EH (cell line): ENCODE results near the gene SERTAD1.
A peak's percentile ranks its signal among the peaks of the same experiment; 100 is the strongest.
"Not testable (repeated sequence)": the region's sequence is repeated elsewhere in the genome, so short reads cannot be mapped to it uniquely, and the experiment has no call there.

ENCODE experiments used
- DNase-seq: peaks from one replicate; pipeline ENCODE4 v3.0.0-alpha.2; 2015; ENCODE audit warnings: low read depth

Gene SERTAD1

DNA sequence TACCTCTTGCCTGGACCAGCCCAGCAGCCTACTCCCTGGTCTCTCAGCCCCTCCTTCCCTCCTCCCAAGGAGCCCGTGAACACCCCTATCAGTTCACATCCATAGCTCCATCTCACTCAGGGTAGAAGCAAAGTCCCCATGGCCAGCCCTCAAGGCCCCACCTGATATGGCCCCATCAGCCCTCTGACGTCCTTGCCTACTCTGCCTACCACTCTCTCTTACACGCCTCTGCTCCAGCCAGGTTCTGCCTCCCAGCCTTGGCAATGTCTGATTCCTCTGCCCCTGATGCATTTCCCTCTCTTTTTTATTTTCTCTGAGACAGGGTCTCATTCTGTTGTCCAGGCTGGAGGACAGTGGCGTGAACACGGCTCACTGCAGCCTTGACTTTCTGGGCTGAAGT lies 26.2 kb upstream of the SERTAD1 start:
- DNase-seq, result no peak

DNA sequence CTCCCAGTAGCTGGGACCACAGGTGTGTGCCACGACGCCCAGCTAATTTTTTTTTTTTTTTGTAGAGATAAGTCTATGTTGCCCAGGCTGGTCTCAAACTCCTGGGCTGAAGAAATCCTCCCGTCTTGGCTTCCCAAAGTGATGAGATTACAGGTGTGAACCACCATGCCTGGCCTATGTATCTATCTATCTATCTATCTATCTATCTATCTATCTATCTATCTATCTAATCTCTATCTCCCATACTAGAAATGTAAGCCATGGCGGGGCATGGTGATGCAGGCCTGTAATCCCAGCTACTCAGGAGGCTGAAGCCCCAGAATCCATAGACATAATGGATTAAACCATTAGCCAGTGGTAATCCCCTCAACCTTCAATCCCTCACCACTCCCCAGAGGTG lies 24.9 kb upstream of the SERTAD1 start:
- no peak for DNase-seq

DNA sequence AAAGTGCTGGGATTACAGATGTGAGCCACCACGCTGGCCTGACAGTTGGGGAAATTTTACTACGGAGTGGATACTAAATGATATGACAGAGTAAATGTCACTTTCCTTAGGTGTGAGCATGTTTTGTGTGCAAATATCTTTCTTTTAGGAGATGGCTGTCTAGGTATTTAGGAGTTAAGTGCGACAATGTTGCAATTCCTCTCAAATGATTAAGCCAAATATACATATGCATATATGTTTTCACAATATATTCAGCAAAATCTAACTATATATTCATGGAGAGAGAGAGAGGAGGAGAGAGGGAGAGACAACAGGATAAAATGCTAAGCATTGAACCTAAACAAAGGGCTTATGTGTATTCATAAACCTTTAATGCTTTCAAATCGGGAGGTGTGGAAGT lies 23.7 kb upstream of the SERTAD1 start:
- DNase-seq, result no peak

GRCh38 chr19:40446263-40446784 lies 20.5 kb upstream of the SERTAD1 start:
- no peak for DNase-seq

DNA sequence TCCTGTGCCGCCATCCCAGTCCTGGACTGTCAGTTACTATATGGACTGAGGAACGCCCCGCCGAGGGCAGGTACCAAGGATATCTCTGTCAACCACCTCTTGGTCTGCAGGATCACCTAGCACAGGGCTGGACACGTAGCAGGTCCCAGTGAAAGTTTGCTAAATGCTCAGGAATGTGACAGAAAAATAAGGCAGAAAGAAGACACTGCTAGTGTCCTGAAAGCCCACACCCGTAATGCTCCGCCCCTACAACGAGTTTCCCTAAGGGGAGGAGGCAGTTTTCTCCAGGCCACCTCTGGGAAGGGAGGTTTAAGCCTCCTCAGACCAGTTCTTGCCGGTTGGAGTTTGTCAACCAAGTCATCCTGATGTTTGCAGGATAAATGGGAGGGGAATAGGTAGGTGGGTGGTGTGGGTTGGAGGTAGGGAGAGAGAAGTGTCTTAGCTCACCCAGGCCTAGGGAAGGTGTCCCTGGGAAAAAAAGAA lies 20.0 kb upstream of the SERTAD1 start:
- peak; percentile 48 for DNase-seq

DNA sequence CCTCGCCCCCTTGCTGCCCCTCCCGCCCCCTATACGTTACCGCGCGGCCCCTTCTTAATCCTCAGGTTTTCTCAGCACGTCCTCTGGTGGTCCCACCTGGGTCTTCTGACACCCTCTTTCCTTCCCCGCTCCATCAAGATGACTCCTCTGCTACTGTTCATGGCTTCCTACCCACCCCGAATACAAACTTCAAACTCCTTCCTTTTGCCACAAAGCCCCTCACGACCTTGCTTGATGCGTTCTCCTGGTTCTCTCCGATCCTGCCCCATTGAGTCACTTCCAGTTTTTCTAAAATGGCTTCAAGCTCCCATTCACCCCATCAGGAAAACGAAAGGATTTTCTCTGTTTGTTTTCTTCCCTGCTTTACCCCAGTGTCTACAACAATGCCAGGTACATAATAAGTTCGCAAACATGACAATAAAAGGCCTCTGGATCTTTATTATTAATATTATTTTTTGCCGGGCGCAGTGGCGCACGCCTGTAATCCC lies 19.1 kb upstream of the SERTAD1 start:
- no peak for DNase-seq

GRCh38 chr19:40444000-40444824 lies 18.4 kb upstream of the SERTAD1 start, which contains the start of gene SERTAD3:
Gene SERTAD3 (minus strand): TSS chr19:40444335. CDS start chr19:40442080, 2,255 bp downstream.
- peak; percentile 94 for DNase-seq

DNA sequence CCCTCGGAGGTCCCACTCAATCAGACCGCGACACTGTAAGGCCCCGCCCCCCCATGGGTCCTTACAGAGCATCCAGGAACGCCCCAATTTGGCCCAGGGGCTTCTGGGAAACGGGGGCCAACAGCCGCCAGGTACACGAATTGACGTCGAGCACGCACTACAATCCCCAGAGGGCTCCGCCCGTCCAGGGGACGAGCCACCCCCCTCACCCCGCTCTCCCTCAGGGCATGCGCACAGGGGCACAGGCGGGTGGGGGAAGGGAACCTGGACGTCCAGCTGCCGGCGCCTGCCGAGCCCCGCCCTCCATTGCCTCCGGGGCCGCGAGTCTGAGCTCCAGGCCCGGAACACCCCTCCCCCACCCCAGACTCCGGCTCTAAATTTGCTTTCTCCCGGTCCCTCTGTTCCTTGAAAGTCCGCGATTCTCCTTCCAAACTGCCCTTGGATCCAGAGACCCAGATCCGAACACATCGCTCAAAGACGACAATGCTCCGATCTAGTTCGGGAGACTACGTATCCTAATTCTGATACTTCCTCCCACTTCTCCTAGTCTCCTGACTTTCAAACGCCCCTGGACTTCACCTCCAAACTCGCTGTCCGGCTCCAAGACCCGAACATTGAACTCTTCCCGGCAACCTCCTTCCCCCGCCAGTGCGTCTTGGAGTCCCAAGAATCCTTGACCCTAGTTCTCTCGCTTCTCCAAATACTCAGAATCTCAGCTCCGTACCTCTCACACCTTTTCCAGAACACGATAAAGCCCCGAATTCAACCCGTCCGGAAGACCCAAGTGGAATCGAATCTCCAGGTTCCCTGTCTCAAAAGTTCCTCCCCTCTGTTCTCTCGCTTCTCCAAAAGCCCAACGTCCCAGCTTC lies 17.6 kb upstream of the SERTAD1 start:
- peak; percentile 100 for DNase-seq

DNA sequence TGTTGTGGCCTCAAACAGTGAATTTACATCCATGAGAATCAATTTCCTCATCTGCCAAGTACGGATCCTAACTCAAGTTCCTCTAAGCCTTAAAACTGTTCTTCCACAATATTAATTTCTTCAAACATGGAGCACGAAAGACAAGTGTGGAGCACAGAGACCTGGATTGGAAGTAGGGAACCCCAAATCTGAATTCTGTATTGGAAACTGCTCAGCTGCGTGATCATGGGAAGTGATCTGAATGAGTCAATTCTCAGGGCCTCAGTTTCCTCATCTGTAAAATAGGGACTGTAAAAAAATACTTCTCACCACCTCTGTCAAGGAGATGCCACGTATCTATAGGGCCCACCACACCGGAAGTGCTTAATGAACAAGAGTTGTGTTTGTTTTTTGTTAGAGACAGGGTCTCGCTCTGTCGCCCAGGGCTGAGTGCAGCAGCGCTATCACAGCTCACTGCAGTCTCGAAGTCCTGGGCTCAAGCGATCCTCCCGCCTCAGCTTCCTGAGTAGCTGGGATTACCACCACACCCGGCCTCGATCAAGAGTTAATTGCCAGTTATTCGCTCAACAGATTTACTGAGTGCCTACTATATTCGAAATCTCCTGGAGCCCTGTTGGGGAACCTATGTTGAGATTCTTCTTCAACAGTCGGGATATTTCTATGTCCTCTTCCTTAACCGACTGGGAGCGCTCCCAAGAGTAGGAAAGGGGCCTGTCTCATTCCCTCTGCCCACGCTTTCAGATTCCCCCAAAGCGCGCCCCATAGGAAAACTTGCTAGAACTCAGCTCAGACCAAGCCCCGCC lies 16.7 kb upstream of the SERTAD1 start:
- DNase-seq, result no peak

GRCh38 chr19:40441719-40442253 lies 16.0 kb upstream of the SERTAD1 start:
- DNase-seq, result no peak

GRCh38 chr19:40438284-40438683 lies 12.5 kb upstream of the SERTAD1 start:
- DNase-seq, result no peak

GRCh38 chr19:40433391-40434216 lies 7.8 kb upstream of the SERTAD1 start:
- DNase-seq, result peak; percentile 95

DNA sequence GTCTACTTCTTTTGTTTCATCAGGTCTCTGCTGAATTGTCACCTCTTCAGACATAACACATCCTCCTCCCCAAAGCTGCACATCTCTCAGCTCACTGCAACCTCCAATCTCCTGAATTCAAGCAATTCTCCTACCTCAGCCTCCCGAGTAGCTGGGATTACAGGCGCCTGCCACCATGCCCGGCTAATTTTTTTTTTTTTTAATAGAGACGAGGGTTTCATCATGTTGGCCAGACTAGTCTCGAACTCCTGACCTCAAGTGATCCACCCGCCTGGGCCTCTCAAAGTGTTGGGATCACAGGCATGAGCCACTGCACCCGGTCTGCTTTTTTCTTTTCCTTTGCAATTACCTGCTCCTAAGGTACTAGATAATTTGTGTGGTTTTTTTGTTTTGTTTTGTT lies 7.0 kb upstream of the SERTAD1 start:
- not testable (repeated sequence) for DNase-seq

DNA sequence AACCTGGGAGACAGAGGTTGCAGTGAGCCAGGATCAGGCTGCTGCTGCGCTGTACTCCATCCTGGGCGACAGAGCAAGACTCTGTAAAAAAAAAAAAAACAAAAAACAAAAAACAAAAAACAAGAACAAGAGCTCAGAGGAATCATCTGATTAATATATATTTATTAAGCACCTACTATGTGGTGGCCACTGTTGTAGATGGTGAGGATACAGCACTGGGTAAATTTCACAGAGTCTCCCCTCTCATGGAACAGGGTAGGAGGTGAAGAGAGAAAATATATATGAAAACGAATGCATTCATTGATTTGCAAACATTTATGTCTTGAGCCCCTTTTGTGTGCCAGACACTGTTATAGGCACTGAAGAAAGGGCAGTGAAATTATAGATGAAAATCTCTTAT lies 5.9 kb upstream of the SERTAD1 start:
- DNase-seq, result no peak

DNA sequence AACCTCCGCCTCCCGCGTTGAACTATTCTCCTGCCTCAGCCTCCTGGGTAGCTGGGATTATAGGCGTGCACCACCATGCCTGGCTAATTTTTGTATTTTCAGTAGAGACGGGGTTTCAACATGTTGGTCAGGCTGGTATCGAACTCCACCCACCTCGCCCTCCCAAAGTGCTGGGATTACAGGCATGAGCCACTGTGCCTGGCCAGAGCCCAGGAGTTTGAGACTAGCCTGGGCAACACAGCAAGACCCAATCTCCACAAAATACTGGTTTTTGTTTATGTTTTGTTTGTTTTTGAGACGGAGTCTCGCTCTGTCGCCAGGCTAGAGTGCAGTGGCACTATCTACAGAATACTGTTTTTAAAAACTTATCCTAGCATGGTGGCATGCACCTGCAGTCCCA lies 4.5 kb upstream of the SERTAD1 start:
- DNase-seq, result not testable (repeated sequence)

- DNase-seq, result not testable (repeated sequence)
Measured at GRCh38 chr19:40428197-40428596, 2.4 kb upstream of the SERTAD1 start.

DNA sequence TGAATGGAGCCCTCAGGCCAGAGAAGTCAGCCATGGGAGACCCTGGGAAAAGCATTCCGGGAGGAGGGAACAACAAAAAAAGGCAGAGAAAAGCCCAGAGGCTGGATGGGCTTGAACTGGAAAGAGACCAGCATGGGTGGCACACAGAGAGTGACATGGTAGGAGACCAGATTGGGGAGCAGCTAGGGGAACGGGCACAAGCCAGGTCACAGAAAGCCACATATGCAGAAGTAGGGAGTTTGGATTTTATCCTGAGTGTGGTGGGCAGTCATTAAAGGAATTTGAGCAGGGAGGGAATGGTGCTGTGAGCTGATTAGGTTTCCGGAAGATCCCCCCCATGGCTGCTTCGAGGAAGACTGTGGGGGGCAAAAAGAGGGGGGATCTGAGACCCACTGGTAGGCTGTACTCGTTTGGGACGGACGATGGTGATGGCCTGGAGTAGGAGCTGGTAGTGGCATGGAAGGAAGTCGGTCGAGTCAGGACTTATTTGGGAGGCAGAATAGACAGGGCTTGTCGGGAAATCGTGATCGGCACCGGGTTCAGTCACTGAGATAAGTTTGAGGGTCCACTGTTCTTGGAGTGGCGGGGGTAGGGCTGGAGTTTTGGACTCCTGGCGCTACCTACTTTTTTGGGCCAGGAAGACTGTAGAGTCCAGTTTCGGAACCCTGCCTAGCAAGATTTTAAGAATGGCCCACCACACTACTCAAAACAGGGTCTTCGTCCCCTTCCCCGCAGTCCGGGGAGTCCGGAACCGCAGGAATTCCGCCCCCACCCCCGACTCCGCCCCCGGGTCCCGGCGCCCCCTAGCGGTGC lies 949 bp downstream of the SERTAD1 start:
- peak; percentile 46 for DNase-seq

DNA sequence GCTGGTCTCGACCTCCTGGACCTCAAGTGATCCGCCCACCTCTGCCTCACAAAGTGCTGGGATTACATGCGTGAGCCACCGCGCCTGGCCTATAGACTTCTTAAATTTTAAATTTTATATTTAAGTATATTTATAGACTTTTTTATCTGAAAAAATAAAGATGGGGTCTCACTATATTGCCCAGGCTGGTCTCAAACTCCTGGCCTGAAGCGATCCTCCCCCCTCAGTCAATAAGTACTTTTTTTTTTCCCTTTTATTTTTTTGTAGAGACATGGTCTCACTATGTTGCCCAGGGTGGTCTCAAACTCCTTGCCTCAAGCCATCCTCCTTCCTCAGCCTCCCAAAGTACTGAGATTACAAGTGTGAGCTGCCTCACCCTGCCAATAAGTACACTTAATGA lies 1.9 kb downstream of the SERTAD1 start:
- DNase-seq, result no peak

DNA sequence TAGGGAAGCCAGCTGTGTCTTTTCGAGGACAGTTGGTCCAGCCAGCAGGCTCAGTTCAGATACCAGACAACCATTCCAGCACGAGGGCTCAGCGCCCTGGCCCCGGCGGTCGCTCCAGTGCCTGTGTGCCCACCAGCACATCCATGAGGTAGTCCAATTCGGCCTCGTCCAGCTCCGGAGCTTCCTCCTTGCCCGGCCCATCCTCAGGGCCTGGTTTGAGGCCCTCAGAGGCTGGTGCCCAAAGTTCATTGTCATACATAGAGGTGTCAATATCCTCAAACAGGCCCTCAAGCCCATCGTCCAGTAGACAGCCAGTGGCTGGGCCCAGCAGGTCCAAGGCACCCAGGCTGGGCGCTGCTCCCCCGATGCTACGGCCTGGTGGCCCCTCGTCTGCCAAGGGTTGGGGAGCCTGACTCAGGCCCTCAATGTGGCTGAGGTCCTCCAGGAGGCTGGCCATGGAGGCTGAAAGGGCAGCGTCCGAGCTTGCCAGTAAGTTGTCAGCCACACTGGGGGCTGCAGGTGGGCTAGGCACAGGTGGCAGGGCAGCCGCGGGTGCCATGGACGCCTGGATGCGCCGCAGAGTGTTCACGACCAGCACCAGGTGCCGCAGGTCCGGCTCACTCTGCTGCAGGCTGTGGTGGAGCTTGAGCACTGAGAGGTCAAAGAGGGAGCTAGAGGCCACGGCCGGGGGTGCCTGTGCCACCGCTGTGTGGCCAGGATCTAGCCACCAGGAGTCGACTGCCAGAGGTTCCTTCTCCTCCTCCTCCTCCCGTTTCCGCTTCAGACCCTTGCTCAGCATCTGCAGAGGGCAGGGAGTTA lies 2.8 kb downstream of the SERTAD1 start:
- DNase-seq, result no peak
